HG03025 (cell line): ENCODE results near the gene SFSWAP.
A peak's percentile ranks its signal among the peaks of the same experiment; 100 is the strongest.
"Not testable (repeated sequence)": the region's sequence is repeated elsewhere in the genome, so short reads cannot be mapped to it uniquely, and the experiment has no call there.

Experiments
- ATAC-seq: cut with Tn5 transposase; IDR thresholded peaks from one replicate; pipeline ENCODE4 v1.9.1; 2021; ENCODE audit warnings: mild to moderate bottlenecking, moderate library complexity; ENCODE audit not compliant: unreplicated experiment, low FRiP score

Gene SFSWAP

GRCh38 chr12:131710464-131711457 is at the start of gene SFSWAP:
Gene SFSWAP, plus strand, starts transcription at chr12:131711090. Its CDS starts 140 bp downstream, at chr12:131711230.
- peak; percentile 91 for ATAC-seq

- not testable (repeated sequence) for ATAC-seq
Measured at GRCh38 chr12:131661170-131661985, 49.5 kb upstream of the SFSWAP start.

GRCh38 chr12:131661986-131662288 is 49.0 kb upstream of the SFSWAP start:
- ATAC-seq: not testable (repeated sequence)

GRCh38 chr12:131662346-131662745 is 48.5 kb upstream of the SFSWAP start:
- ATAC-seq: not testable (repeated sequence)

GRCh38 chr12:131665666-131666065 is 45.2 kb upstream of the SFSWAP start:
- not testable (repeated sequence) for ATAC-seq

GRCh38 chr12:131666486-131666885 is 44.4 kb upstream of the SFSWAP start:
- not testable (repeated sequence) for ATAC-seq

- not testable (repeated sequence) for ATAC-seq
Measured at GRCh38 chr12:131666978-131667601, 43.8 kb upstream of the SFSWAP start.

GRCh38 chr12:131671276-131671675 is 39.6 kb upstream of the SFSWAP start:
- no peak for ATAC-seq

GRCh38 chr12:131671871-131672270 is 39.0 kb upstream of the SFSWAP start:
- ATAC-seq: no peak

- no peak for ATAC-seq
Measured at GRCh38 chr12:131672311-131672940, 38.5 kb upstream of the SFSWAP start.

- ATAC-seq: no peak
Measured at GRCh38 chr12:131672941-131673887, 37.7 kb upstream of the SFSWAP start.

- ATAC-seq: no peak
Measured at GRCh38 chr12:131673888-131674257, 37.0 kb upstream of the SFSWAP start.

GRCh38 chr12:131674373-131674772 is 36.5 kb upstream of the SFSWAP start:
- no peak for ATAC-seq

- ATAC-seq: no peak
Measured at GRCh38 chr12:131675126-131676080, 35.5 kb upstream of the SFSWAP start.

- ATAC-seq: no peak
Measured at GRCh38 chr12:131676544-131676943, 34.3 kb upstream of the SFSWAP start.

- ATAC-seq: not testable (repeated sequence)
Measured at GRCh38 chr12:131677067-131677466, 33.8 kb upstream of the SFSWAP start.

GRCh38 chr12:131677699-131678098 is 33.2 kb upstream of the SFSWAP start:
- no peak for ATAC-seq
